CD4-positive, alpha-beta T cell treated with Interleukin-4 for 4 hours (primary cell): ENCODE measurements around the gene ITPKC.
"Not testable (repeated sequence)": the region's sequence is repeated elsewhere in the genome, so short reads cannot be mapped to it uniquely, and the experiment has no call there.

ENCODE experiments used
- DNase-seq: peaks from one replicate; pipeline ENCODE4 v3.0.0-alpha.2; 2020

The ITPKC gene

DNA sequence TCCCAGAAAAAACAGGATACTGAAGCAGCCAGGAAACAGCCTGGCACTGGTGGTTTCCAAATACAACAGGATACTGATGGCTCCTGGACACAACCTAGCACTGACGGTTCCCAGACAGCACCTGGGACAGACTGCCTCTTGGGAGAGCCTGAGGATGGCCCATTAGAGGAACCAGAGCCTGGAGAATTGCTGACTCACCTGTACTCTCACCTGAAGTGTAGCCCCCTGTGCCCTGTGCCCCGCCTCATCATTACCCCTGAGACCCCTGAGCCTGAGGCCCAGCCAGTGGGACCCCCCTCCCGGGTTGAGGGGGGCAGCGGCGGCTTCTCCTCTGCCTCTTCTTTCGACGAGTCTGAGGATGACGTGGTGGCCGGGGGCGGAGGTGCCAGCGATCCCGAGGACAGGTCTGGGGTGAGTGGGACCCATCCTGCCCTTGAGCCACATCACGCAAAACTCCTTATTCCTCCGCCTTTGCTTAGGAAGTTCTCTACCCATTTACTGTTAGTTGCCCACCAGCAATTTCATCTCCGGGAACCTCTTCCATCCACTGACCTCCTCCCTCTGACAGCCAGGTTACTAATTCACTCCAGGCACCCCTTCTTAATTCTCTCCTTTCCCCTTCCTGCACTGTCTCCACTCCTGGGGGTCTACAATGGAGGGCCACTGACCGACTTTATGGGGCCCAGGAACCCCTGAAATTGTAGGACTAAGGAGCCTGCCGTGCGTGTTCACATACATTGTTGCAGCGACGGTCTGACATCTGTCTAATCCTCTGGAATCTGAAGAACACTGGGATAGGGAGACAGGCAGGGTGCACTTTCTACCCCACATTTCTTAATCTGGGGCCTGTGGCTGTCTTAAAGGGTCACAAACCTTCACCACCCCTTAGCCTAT, 1.2 kb downstream of the ITPKC start:
- DNase-seq, result no peak

DNA sequence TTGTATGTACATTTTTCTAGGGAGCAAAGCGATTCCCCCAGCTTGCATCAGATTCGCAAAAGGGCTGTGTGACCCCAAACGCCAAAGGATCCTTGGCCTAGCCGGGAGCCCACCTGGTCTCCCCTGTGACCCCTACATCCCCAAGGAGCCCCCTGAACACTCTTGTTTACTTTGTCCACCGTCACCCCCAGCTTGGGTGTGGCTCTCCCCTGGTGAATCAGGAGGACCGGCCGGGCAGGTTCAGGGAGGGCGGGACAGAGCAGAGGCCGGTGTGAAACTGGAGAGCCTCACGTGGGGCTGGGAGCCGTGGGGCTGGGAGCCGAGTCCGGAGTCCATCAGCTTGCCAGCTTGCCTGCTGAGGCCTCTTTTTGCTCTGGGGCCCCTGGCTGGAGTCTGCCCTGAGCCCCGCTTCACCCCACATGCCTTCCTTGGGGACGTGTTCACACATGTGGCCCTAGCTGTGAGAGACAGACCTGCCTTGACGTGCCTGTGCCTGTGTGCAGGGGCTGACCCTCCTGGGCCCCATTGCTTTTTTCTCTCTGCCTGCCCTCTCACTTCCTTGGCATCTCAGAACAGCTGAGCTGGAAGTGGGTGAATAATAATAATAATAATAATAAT, 2.0 kb downstream of the ITPKC start:
- DNase-seq, result no peak

DNA sequence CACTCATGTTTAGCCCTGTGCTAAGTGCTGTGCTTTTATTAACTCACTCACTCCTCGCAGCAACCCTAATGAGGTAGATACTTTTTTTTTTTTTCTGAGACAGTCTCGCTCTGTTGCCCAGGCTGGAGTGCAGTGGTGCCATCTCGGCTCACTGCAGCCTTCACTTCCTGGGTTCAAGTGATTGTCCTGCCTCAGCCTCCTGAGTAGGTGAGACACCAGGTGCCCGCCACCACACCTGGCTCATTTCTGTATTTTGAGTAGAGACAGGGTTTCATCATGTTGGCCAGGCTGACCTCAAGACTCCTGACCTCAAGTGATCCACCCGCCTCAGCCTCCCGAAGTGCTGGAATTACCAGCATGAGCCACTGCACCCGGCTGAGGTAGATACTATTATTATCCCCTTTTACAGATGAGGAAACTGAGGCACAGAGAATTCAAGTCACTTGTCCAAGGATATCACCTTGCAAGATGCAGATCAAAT, 2.5 kb downstream of the ITPKC start:
- DNase-seq, result no peak

DNA sequence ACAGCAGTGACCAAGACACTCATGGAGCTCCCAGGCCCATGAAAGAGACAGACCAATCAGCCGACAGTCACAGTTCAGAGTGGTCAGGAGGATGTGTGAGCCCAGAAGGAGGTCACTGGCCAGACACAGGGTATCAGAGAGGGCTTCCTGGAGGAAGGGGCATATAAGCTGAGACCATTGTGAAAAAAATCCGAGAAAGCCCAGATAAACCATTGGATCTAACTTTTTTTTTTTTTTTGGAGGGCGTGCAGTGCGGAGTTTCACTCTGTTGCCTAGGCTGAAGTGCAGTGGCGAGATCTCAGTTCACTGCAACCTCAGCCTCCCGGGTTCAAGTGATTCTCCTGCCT, 4.2 kb downstream of the ITPKC start:
- no peak for DNase-seq

DNA sequence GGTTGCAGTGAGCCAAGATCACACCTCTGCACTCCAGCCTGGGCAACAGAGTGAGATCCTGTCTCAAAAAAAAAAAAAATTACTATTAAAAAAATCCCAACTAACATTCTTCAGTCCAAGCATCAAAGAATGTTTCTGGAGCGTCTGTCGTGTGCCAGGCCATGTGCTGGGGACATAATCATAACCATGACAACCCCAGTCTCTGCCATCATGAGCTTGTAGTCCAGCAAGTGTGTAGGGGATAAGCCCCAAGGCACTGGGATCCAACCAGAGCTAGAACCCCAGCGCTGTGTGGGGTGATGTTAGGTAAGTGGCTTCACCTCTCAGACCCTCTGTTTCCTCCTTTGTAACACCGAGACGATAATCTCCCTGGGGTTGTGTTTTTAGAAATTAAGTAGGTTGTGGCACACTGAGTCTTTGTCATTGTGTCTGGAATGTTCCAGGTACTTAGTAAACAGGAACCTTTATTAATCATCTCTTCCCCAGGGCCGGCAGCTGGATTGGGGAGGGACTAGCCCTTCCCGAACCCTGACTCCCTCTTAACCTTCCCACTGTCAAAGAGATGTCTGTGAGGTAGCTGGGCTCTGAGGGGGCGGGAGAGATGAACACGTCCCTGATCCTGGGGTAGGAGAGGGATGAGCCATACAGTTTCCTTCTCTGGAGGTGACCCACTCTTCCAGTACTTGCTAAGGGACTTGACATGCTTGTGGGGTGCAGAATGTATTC, 5.2 kb downstream of the ITPKC start:
- DNase-seq, result no peak

DNA sequence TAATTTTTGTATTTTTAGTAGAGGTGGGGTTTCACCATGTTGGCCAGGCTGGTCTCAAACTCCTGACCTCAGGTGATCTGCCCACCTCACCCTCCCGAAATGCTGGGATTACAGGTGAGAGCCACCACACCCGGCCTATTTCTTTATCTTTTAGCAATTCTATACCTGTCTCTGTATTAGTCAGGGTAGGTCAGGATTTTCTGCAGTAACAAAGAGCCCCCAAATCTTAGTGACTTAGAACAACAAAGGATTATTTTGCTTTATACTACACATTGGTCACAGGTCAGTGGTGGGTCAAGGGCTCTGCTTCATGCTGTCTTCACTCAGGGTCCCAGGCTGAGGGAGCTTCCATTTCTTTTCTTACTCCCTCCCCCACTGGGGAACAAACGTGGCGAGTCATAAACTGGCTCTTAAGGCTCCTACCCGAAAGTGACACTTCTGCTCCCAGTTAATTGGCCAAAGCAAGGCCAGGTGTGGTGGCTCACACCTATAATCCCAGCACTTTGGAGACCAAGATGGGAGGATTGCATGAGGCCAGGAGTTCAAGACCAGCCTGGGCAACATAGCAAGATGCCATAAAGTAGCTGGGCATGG, 6.8 kb downstream of the ITPKC start:
- DNase-seq, result no peak

DNA sequence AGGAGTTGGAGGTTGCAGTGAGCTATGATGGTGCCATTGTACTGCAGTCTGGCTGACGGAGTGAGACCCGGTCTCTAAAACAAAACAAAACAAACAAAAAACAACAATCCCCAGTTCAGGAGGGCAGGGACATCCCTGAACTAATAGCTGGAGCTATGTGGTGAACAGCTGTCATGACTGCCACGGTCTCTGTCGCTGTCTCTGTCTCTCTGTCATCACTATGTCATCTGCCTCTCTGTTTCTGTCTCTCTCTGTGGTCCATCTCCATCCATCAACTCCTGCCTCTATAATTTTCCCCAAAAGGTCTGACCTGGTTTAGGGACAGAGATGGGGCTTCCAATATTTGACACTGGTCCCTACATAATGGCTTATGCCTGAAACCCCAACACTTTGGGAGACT, 7.4 kb downstream of the ITPKC start:
- DNase-seq, result no peak

DNA sequence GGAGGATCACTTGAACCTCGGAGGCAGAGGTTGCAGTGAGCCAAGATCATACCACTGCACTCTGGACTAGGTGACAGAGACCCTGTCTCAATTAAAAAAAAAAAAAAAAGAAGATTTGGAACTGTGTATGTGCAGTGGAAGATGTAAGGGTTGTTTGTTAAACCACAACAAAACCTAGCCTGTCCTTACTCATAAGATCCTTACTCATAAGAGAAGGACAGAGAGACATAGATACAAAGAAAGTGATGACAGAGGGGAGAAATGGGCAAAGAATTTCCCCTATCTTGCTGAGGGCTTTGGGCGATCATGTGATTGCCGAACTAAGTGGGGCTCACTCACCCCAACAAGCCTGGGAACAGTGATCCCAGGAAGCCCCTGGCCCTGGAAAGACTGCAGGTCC, 7.9 kb downstream of the ITPKC start:
- no peak for DNase-seq

DNA sequence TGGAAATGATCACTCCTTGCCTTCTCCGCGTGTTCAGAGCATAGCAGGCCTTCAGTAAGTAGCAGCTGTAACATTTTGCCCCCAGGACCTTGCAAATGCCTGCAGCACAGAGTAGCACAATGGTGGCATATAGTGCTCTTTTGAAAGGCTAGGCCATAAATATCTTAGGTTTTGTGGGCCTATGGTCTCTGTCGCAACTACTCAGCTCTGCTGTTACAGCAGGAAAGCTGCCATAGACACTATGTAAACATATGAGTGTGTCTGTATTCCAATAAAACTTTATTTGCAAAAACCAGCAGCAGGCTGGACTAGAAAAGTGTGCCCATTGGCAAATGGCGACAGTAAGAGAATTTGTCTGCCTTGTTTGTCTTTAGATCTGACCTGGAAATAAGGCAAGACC, 9.4 kb downstream of the ITPKC start:
- DNase-seq, result no peak

DNA sequence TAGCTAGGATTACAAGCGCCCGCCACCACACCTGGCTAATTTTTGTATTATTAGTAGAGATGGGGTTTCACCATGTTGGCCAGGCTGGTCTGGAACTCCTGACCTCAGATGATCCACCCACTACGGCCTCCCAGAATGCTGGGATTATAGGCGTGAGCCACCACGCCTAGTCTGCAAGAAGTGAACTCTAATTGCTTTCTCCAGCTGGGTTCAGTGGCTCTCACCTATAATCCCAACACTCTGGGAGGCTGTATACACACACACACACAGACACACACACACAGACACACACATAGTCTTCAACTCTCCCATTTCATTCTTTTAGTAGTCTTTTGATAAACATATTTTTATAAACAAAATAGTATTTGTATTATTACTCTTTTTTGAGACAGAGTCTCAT, 13.2 kb downstream of the ITPKC start:
- not testable (repeated sequence) for DNase-seq

DNA sequence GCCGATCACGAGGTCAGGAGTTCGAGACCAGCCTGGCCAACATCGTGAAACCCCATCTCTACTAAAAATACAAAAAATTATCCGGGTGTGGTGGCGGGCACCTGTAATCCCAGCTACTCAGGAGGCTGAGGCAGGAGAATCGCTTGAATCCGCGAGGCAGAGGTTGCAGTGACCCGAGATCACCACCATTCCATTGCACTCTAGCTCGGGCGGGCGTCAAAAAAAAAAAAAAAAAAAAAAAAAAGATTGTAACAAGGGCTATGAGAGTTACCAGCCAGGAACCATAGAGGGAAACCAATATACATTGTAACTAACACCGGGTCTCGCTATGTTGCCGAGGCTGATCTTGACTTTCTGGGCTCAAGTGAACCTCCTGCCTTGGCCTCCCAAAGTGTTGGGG, 15.4 kb downstream of the ITPKC start:
- not testable (repeated sequence) for DNase-seq

DNA sequence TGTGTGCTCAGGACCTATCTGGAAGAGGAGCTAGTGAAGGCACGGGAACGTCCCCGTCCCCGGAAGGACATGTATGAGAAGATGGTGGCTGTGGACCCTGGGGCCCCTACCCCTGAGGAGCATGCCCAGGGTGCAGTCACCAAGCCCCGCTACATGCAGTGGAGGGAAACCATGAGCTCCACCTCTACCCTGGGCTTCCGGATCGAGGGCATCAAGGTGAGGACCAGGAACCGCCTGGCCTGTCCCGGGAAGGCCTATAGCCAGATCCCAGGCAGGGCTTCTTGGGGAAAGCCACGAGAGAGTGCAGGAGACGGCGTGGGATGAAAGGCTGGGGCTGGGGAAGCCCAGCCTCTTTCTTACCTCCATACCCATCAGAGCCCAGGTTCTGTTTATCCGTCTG, 16.2 kb downstream of the ITPKC start:
- DNase-seq, result no peak

DNA sequence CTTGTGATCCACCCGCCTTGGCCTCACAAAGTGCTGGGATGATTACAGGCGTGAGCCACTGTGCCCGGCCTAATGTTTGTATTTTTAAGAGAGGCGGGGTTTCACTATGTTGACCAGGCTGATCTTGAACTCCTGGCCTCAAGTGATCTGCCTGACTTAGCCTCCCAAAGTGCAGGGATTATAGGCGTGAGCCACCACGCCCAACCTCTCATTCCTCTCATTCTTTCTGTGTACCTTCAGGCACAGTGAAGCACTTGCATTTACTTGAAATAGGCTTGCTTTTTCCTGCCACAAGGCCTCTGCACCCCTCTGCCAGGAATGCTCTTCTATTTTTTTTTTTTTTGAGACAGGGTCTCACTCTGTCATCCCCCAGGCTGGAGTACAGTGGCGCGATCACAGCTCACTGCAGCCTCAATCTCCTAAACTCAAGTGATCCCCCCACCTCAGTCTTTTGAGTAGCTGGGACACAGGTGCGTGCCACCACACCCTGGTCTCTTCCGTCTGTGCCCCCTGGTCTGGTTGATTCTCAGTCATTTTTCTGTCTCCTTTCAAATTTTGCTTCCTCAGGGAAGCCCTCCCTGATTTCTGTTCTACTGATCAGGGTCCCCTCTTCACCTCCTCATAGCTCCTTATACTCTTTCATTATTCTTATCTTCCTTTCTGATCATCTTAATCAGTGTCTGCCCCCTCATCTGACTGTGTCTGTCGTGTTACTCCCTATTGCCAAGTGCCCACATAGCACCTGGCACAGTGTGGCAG, 18.3 kb downstream of the ITPKC start:
- no peak for DNase-seq

DNA sequence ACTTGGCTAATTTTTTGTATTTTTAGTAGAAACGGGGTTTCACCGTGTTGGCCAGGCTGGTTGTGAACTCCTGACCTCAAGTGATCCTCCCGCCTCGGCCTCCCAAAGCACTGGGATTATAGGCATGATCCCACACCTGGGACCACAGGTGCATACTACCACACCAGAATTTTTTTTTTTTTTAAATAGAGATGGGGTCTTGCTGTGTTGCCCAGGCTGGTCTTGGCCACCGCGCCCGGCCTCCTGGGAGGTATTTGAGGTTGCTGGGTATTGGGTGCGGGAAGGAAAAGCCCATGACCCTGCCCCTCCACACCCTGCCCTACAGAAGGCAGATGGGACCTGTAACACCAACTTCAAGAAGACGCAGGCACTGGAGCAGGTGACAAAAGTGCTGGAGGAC, 19.7 kb downstream of the ITPKC start:
- DNase-seq, result no peak

DNA sequence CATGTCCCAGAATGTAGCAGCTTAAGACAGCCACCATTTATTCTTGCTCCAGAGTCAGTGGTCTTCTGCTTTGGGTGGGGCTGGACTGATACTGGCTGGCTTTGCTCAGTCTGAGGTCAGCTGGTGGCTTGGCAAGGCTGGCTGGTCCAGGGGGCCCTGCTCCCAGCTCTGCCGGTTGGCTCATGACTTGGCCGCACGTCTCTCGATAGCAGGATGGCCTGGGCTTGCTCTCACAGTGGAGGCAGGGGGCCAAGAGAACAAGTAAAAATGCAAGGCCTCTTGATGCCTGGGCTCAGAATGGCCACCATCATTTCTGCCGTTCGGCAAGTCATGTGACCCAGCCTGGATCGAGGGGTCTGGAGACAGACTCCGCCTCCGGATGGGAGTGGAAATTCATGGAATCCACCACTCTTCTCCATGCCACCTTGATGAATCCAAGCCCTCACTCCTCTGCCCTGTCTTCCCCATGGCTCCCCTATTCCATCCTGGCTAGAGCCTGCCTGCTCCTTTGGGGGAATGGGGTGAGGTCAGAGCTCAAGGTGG, 20.3 kb downstream of the ITPKC start:
- no peak for DNase-seq

DNA sequence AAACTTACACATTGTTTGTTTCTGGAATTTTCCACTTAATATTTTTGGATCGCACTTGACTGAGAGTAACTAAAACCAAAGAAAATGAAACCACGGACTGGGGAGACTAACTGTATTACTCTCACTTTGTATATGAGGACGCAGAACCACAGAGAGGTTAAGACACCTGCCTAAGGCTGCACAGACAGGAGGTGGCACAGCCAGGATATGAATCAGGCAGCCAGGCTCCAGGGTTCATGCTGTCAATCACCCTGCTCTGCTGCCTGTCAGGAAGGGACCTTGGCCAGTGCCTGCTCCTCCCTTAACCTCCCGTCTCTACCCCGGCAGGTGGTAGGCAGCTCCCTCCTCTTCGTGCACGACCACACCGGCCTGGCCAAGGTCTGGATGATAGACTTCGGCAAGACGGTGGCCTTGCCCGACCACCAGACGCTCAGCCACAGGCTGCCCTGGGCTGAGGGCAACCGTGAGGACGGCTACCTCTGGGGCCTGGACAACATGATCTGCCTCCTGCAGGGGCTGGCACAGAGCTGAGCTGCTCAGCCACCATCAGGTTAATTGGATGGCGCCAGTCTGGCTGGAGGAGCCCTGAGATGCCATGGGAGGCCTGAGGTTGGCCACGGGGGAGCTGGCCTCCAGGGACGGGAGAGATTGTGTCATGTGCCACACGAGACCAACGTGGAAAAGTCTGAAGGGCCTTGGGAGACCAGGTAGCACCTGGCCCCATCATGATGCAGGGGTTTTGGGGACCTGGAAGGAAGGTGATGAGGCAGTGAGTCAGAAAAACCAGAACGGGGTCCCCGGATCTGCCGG, 22.3 kb downstream of the ITPKC start:
- DNase-seq, result no peak

DNA sequence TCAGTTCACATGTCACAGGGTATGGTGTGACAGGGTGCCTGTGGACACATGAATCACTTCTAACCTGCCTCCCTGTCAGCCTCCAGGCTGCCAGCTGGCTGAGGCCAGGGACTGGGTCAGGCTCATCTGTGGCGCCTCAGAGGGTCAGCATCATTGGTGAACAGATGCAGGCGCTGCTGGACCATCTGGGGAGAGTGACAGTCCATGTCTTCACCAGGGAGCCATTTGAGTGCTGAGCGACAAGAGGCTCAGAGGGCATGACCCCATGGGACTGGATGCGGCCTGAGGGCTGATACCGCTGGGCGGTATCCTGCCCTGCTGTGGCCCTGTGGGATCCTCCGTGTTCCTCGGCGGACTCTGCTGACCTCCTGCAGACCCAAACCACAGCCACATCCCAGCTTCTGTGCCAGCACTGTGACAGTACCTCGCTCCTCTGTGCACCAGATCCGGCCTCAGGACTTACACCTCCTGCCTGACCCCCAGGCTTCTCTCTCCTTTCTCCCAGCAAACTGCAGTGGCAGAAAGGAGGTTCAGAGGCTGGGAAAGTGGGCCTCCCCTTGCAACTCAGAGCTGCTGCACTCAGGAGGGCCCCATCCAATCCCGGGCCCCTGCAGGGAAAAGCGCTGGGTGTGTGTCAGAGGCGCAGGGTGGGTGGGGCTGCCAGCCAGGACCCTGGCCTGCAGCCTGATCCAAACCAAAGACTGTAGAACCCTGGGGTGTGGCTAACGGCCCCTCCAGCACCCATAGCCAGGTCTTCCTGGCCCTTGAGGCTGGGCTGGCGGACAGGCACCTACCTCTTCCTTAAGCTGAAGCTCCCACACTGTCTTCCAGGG, 23.2 kb downstream of the ITPKC start:
- no peak for DNase-seq

DNA sequence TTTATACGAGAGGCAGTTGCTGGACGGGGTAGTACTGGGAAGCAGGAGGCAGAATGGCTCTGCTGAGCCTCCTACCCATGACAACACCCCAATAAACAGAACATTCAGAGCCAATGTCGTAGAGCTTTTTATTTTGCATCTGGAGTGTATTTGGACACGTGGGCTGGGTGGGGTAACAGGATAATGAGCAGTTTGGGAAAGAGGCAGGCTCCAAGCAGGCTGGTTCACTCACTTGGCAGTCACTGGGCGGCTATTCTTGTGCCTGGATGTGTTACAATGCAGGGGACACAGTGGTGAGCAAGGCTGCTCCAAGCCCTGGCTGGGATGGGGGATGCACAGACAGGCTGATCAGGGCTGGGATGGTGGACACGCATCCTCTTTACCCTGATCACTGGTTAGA, 23.8 kb downstream of the ITPKC start:
- DNase-seq, result no peak

DNA sequence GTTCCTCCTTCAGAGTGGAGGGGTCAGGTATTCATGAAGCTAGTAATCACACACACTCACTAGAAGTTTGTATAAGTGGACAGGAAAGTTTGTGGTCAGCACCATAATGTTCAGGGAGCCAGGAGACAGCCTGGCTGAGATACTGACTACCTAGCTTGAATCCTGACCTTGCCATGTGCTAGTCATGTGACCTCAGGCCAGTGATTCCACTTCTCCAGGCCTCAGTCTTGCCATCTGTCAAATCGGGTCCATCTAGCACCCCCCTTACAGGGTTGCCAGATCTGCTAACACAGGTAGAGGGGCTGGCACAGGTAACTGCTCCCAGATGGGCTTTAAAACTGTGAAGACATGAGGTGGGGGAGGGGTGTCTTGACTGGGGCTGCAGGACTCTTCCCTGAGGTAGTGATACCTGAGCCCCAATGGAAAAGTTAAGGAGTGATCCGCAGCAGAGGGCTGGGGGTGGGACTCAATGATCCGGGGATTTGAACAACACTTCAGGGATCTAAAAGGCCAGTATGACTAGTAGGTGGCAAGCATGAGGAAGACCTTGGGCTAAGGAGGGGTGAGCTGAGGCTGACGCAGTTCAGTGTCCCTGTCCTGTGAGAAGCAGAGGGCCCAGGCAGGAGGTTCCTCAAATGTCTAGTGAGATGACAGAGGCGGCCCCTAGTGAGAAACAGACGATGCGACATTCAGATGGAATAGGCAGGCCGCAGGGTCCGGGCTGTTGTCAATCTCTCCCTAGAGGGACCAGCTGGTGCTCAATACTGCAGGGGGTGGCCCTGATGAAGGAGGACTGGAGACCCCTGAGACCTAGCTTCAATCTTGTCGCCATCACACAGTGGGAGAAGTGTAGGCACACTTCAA, 24.8 kb downstream of the ITPKC start:
- no peak for DNase-seq

DNA sequence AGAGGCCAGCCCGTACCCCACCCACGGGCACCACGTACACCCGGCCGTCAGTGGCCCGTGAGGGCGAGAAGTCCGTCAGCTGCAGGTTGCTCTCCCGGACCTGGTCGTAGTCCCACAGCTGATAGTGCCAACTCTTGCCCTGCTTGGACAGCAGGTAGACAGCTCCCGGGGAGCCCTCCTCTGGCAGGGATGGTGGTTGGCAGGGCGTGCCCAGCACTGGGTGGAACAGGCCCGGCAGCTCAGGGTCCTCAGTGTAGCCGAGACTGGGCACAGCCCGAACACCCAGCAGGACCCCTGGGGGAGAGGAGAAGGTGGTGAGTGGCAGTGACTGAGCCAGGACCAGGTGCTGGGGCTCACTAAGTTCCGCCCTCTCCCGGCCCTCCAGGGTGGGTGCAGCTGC, 25.6 kb downstream of the ITPKC start:
- no peak for DNase-seq
